HFFc6 (cell line): Measurements from ENCODE around the gene LSM2. TPM values are rescaled to one million over a fixed set of nuclear protein-coding genes. Genes with fewer than 3 reads are reported as not detected.

Source experiments
- DNase-seq: peaks from one replicate; pipeline ENCODE4 v3.0.0-alpha.2; 2018
- H3K27ac Mint-ChIP-seq: 2 replicates; pipeline ENCODE4 v1.8.0; 2020; ENCODE audit warnings: mild to moderate bottlenecking, mixed read lengths
- H3K27me3 Mint-ChIP-seq: 2 replicates; pipeline ENCODE4 v1.8.0; 2021; ENCODE audit warnings: mild to moderate bottlenecking, moderate library complexity, mixed read lengths; ENCODE audit not compliant: insufficient read depth
- H3K36me3 Mint-ChIP-seq: 2 replicates; pipeline ENCODE4 v1.8.0; 2021; ENCODE audit warnings: low read depth, mixed read lengths
- H3K4me1 Mint-ChIP-seq: 2 replicates; pipeline ENCODE4 v1.8.0; 2020; ENCODE audit warnings: low read depth, mixed read lengths
- H3K4me3 Mint-ChIP-seq: 2 replicates; pipeline ENCODE4 v1.8.0; 2020; ENCODE audit warnings: mild to moderate bottlenecking, moderate library complexity, mixed read lengths
- H3K9me3 Mint-ChIP-seq: 2 replicates; pipeline ENCODE4 v1.8.0; 2020; ENCODE audit warnings: mild to moderate bottlenecking, mixed read lengths
- total RNA-seq, 6 experiments: library from RNA; stranded (reverse); fragmentation: NEBNext Ultra II Directional; extraction: Animal tissue kit (Norgen Biotek cat#: 25700); gene quantifications; 2 replicates in 1 of 6; 3 replicates in 5 of 6; pipeline ENCODE4 v1.2.3, GENCODE V29; 2021
- TF ChIP-seq, protein P1 (sequence below): fragments of 200-600 bp; sonication (generic); IDR thresholded peaks from 2 replicates; pipeline ENCODE4 v1.5.0; 2021; ENCODE audit warnings: antibody characterized with exemption, mild to moderate bottlenecking

The LSM2 gene
- total RNA-seq, 6 experiments from 2014 or later = 31.8 to 48.5 (median 43.4) TPM

DNA sequence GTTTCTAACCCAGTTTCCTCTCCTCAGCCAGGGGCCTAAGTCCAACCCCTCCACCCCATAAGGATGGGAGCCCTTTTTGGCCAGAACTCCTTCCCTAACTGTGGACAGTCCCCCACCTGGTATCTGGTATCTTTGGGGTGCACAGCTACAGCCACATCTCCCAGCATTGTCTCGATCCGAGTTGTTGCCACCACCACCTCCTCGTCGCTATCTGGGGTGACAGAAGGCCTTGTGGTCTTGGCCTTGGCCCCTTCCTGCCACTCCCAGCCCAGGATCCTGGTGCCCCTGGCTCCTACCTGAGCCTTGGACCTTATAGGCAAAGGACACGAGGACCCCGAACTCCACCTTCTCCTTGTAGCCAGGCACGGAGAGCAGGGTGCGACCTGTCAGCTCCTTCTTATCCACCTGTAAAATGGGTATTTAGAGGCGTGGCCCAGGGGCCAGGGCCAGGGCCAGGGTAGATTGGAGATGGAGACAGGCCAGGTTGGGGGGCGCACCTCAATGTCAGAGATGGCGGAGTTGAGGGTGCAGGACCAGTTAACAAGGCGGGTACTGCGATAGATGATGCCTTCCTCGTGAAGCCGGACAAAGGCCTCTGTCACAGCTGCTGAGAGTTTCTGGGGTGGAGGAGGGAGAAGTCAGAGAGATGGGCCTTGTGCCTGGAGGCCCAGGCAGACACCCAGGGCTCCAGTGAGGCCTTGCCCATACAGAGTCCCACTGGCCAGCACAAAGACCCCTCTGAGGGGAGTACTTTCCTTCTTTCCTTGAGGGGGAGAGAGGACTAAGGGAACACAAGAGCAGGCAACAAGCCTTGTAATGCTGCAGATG, 22.5 kb downstream of the LSM2 start:
- Mint-ChIP-seq H3K9me3 (no peaks in the 10 kb centered on the region), H3K27me3 (no peaks in the 10 kb centered on the region), H3K27ac (no peak overlapping the region), H3K36me3 (peaks cover 14% of the 10 kb centered on the region; the same call in 1 of the 2 replicates), H3K4me3 (no peak overlapping the region), H3K4me1 (no peaks in the 10 kb centered on the region)
- DNase-seq = no peak
- TF ChIP-seq, protein P1, sequence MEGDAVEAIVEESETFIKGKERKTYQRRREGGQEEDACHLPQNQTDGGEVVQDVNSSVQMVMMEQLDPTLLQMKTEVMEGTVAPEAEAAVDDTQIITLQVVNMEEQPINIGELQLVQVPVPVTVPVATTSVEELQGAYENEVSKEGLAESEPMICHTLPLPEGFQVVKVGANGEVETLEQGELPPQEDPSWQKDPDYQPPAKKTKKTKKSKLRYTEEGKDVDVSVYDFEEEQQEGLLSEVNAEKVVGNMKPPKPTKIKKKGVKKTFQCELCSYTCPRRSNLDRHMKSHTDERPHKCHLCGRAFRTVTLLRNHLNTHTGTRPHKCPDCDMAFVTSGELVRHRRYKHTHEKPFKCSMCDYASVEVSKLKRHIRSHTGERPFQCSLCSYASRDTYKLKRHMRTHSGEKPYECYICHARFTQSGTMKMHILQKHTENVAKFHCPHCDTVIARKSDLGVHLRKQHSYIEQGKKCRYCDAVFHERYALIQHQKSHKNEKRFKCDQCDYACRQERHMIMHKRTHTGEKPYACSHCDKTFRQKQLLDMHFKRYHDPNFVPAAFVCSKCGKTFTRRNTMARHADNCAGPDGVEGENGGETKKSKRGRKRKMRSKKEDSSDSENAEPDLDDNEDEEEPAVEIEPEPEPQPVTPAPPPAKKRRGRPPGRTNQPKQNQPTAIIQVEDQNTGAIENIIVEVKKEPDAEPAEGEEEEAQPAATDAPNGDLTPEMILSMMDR = no peak

DNA sequence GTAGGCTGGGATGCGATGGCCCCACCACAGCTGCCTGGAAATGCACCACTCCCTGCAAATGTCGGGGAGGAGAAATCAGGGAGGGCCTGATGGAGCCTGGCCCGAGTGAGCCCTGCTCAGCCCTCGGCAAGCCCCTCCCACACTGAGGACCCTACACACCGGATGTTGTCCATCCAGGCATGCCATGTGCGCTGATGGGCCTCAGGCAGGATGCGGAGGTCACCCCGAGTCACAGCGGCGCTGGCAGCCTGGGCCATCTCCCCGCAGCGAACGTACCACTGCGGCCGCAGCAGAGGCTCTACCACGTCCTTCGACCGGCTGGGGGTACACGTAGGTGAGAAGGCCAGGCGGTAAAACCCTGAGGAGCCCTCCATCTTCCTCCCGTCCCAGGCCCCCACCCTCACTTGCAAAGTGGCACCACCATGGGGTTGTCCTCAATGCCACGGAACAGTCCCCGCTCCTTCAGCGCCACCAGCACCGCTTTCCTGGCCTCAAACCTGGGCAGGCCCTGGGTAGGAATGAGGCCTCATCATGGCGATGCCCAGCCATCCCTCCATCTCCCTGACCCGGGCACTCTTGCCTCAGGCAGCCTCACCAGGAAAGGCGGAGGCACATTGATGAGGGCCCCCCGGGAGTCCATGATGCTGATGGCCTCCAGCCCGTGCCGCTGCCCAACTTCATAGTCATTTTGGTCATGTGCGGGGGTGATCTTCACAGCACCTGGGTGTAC, 24.5 kb downstream of the LSM2 start:
- Mint-ChIP-seq H3K27ac (no peak overlapping the region), H3K4me1 (peaks cover 6% of the 10 kb centered on the region), H3K27me3 (no peaks in the 10 kb centered on the region), H3K9me3 (no peaks in the 10 kb centered on the region), H3K4me3 (no peak overlapping the region), H3K36me3 (peaks cover 14% of the 10 kb centered on the region; the same call in 1 of the 2 replicates)
- TF ChIP-seq, protein P1 = no peak
- DNase-seq = no peak

DNA sequence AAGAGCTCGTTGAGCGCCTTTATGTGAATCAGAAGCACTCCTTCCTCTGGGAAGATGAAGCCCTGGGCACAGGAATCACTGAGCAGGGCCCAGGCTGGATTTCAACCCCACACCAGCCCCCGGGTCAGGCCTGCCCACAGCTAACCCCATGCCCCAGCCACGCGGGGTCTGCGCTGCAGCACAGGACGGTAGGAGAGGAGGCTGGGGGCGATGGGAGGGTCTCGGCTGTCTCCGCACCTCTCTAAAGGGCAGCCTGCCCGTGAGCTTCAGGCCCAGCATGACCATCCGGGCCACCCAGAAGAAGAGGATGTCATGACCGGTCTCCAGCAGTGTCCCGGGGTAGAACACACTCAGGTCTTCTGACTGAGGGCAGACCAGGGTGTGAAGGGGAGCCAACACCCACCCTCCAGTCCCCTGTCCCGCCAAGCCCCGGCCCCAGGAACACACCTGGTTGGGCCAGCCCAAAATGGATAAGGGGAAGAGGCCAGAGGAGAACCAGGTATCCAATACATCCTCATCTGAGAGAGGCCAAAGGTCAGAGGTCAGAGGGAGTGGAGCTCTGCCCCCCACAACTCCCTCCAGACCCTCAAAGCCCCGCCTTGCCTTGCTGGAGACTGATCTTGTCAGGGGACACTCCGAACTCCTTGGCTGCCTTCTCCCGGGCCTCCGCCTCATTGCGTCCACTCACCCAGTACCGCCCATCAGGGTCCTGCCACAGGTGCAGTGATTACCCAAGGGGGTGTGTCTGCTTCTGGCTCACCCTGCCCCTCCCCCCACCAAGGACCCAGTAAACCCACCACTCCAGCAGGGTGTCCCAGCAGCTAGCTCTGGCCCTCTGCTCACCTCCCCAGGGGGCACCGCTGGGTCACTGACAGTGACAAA, 25.3 kb downstream of the LSM2 start:
- Mint-ChIP-seq H3K4me1 (peaks cover 14% of the 10 kb centered on the region), H3K27me3 (no peaks in the 10 kb centered on the region; the same call in 1 of the 2 replicates), H3K36me3 (peaks cover 14% of the 10 kb centered on the region; the same call in 1 of the 2 replicates), H3K27ac (no peak overlapping the region), H3K9me3 (no peaks in the 10 kb centered on the region), H3K4me3 (no peak overlapping the region)
- no peak for DNase-seq
- TF ChIP-seq, protein P1 = no peak

DNA sequence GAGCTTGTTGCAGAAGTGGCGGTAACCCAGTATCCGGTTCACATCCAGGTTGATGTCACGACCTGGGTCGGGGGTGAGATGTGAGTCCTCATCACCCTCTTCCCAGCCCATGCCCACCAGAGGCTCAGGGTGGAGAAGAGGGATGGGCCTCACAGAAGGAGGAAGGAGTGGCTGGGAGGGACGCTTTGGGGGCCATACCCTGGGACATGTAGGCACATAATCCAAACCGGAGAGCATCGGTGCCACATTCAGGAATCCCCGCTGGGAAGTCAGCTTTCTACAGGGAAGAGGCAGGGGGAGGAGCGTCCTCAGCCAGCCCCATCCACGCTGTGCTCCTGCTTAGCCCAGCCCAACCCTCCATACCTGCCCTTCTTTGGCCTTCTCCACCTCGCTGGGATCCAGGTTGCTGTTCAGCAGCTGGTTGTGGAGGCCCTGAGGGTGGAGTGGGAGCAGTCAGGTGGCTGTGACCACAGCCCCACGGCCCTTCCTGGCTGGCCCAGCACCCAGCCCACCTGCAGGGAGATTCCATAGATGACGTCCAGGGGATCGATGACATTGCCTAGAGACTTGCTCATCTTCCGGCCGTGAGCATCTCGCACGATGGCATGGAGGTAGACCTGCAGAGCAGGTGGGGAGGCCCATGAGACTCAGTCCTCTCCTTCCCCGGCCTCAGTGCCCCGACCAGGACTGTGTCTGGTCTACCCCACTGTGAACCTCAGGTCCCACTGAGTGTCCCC, 26.1 kb downstream of the LSM2 start:
- no peak overlapping the region for H3K27ac Mint-ChIP-seq
- no peak for DNase-seq
- peaks cover 17% of the 10 kb centered on the region for H3K4me1 Mint-ChIP-seq
- H3K4me3 Mint-ChIP-seq = no peak overlapping the region
- TF ChIP-seq, protein P1 = no peak
- H3K36me3 Mint-ChIP-seq = peaks cover 9% of the 10 kb centered on the region; the same call in 1 of the 2 replicates
- no peaks in the 10 kb centered on the region for H3K9me3 Mint-ChIP-seq
- no peaks in the 10 kb centered on the region; the same call in 1 of the 2 replicates for H3K27me3 Mint-ChIP-seq
